Effector memory CD8-positive, alpha-beta T cell (primary cell): ENCODE data around the gene SLC24A4.

Experiments
- ATAC-seq: fragments of 150-1000 bp; cut with Tn5 transposase; replicated peaks from 2 replicates; pipeline ENCODE4 v1.10.0; 2021; ENCODE audit warnings: mild to moderate bottlenecking, moderate library complexity
- DNase-seq, 3 experiments: peaks; one replicate each; pipeline ENCODE4 v3.0.0; 2021
- H3K27ac Mint-ChIP-seq, 2 donors: one replicate each; pipeline ENCODE4 v1.8.0; 2022; ENCODE audit warnings: mild to moderate bottlenecking in 2 of 2, mixed read lengths in 2 of 2, moderate library complexity in 2 of 2
- H3K27me3 Mint-ChIP-seq, 2 donors: one replicate each; pipeline ENCODE4 v1.8.0; 2022; ENCODE audit warnings: mixed read lengths in 2 of 2
- H3K36me3 Mint-ChIP-seq: one replicate; pipeline ENCODE4 v1.8.0; 2022; ENCODE audit warnings: mild to moderate bottlenecking, moderate library complexity, mixed read lengths; ENCODE audit not compliant: insufficient read depth
- H3K4me1 Mint-ChIP-seq, 2 donors: one replicate each; pipeline ENCODE4 v1.8.0; 2022; ENCODE audit warnings: low read depth in 2 of 2, mixed read lengths in 2 of 2
- H3K4me3 Mint-ChIP-seq, 2 donors: one replicate each; pipeline ENCODE4 v1.8.0; 2022; ENCODE audit warnings: mild to moderate bottlenecking in 2 of 2, mixed read lengths in 2 of 2, moderate library complexity in 2 of 2
- H3K9me3 Mint-ChIP-seq, 2 donors: one replicate each; pipeline ENCODE4 v1.8.0; 2022; ENCODE audit warnings: mixed read lengths in 2 of 2

Gene SLC24A4

DNA sequence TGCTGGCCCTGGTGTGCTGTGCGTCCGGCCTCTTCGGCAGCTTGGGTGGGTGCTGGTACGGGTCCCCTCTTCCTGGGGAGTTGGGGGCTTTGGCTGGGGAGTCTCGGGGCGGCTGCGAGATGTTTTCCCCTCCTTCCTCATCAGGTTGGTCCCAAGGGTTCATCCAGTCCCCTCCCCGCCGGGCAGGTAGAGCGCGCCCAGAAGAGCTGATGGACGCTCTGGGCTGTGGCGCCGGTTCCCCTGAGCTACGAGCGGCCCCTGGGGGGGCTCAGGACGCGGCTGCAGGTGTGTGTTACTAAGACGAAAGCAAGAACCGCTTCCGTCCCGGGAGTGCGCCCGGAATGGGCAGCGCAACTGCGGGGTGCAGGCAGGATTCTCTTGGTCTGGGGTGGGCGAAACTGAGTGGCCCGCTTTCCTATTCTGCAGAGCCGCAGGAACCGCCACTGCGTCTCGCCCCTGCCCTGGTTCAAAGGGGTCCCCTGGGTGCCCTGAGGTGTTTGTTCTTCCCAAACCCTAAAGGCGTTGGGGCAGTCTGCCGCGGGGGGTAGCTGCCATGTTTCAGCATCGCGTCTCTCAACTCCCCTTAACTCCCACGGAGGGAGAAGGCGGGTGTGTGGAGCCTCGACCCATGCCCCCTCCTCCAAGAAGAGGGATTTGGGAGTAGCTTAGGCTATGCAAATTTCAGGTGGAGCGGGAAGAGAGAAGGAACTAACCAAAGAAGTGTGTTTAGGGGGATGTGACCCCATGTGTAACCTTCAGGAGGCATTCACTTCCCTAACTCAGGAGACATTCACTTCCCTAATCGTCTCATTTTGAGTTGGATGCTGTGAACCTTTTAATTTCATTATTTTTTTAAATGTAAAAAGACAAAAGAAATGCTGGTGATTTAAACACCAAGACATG lies 1.2 kb downstream of the SLC24A4 start:
- Mint-ChIP-seq H3K9me3 (no peaks in the 10 kb centered on the region), H3K27me3 (peaks cover 43 to 84% of the 10 kb centered on the region in 2 donors), H3K4me1 (peaks cover 4 to 6% of the 10 kb centered on the region in 2 donors), H3K27ac (no peak overlapping the region), H3K36me3 (no peaks in the 10 kb centered on the region), H3K4me3 (peak overlapping the region; percentile 31 to 53)
- no peak for ATAC-seq
- no peak for DNase-seq

DNA sequence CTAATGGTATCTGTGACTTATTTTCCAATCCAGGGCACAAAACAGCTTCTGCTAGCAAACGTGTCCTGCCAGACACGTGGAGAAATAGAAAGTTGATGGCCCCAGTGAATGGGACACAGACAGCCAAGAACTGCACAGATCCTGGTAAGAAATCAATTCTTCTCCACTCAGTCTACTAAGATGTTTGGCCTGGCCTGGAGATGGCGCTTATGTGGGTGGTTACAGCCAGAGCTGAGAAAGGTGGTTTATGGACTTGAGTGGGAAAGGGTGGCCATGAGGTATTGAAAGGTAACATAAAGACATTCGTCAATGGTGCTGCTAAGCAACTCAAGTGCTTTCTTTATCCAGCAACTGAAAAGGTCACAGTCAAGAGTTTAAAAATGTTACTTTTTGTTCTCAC lies 2.9 kb downstream of the SLC24A4 start:
- ATAC-seq (no peak), DNase-seq (no peak)
- H3K9me3 Mint-ChIP-seq, result no peaks in the 10 kb centered on the region
- peaks cover 4 to 6% of the 10 kb centered on the region in 2 donors for H3K4me1 Mint-ChIP-seq
- no peak overlapping the region for H3K4me3 Mint-ChIP-seq
- no peak overlapping the region for H3K27ac Mint-ChIP-seq
- no peaks in the 10 kb centered on the region for H3K36me3 Mint-ChIP-seq
- H3K27me3 Mint-ChIP-seq, result peaks cover 30 to 68% of the 10 kb centered on the region in 2 donors

DNA sequence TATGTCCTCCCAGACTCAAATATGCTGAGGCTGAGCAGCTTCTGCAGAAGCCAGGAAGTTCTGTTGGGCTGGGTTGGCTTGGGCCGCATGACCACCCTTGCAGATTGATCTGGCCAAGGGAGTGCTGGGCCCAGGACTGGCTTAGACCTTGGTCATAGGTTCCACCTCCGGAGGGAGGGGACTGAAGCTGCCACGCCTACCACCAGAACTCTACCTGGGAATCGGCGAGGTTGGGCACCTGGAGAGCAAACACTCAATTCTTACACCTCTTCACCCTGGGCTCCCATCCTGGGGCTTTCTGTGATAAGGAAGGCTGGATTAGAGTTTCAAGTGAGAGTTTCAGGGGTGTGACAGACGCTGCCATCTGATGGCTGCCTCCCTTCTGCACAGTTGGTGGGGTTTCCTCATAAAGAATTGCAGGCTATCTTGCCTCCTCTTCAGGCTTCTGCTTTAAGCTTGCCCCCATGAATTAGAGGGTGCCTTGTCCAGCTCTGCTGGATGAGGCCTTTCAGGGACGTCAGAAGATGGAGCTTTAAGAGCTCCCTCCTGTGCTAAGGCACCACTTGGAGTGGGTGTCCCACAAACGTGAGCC lies 5.8 kb downstream of the SLC24A4 start:
- Mint-ChIP-seq H3K9me3 (no peaks in the 10 kb centered on the region), H3K4me1 (peaks cover 0 to 2% of the 10 kb centered on the region in 2 donors), H3K27me3 (peaks cover 10 to 51% of the 10 kb centered on the region in 2 donors), H3K4me3 (no peak overlapping the region), H3K27ac (no peak overlapping the region), H3K36me3 (no peaks in the 10 kb centered on the region)
- no peak for ATAC-seq
- DNase-seq, result no peak

DNA sequence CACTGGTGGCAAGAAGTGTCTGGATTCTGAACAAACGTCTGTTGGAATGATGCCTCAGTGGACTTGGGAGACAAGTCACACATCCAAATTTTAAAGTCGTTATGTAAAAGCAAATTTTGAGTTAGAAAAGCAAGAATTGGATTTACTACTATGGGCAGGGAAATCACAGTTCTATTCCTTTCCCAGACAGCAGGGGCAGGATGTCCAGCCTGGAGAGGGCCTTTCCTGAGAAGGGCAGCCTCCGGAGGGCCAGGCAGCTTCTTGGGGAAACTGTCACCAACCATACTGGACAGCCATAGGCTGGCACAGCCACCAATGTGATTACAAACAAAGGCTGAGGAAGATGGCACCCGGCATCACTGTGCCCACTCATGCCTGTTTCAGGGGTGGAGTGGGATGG lies 11.1 kb downstream of the SLC24A4 start:
- H3K27me3 Mint-ChIP-seq, result peaks cover 0 to 32% of the 10 kb centered on the region in 2 donors
- H3K27ac Mint-ChIP-seq, result no peak overlapping the region
- ATAC-seq (no peak), DNase-seq (no peak)
- H3K4me3 Mint-ChIP-seq, result no peak overlapping the region
- H3K4me1 Mint-ChIP-seq, result no peaks in the 10 kb centered on the region
- H3K36me3 Mint-ChIP-seq, result no peaks in the 10 kb centered on the region
- H3K9me3 Mint-ChIP-seq, result no peaks in the 10 kb centered on the region

DNA sequence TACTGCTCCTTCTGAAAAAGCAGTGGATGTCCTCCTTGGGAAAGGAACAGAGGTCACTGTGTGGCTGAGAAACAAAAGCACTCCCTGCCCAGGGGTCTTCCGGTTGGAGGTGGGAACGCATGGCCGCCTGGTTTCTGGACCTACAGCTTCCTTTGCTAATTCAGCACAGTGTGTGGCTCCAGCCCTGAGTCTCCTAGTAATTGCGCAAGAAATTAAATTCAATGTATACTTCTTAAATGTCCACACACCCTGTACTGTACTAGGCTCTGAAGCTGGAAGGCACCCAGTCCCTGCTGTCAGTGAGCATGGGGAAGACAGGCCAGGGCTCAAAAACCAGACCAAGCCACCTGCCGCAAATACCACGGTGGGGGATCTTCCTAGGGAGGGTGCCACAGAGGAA lies 13.4 kb downstream of the SLC24A4 start:
- Mint-ChIP-seq H3K27ac (no peak overlapping the region), H3K27me3 (peaks cover 20 to 55% of the 10 kb centered on the region in 2 donors), H3K36me3 (no peaks in the 10 kb centered on the region), H3K4me1 (peaks cover 4 to 5% of the 10 kb centered on the region in 2 donors), H3K9me3 (no peaks in the 10 kb centered on the region), H3K4me3 (no peak overlapping the region)
- DNase-seq, result no peak
- ATAC-seq, result no peak

DNA sequence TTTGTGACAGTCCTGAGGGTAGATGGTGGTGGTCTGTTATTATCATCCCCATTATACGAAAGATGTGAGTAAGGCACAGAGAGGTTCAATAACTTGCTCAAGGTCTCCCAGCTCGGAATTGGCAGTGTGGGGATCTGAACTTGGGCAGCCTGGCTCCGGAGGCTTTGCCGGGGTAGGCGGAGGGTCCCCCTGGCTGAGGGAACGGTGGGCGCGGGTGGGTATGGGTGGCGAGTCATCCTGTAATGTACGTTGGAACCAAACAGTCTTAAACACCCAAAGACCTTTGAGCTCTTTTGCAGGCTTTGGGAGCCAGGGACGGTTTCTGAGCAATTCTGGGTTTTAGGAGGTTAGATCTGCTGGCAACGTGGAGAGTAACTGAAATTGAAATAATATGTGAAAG lies 16.5 kb downstream of the SLC24A4 start:
- peaks cover 0 to 3% of the 10 kb centered on the region in 2 donors for H3K9me3 Mint-ChIP-seq
- ATAC-seq (no peak), DNase-seq (no peak)
- peaks cover 7 to 8% of the 10 kb centered on the region in 2 donors for H3K4me1 Mint-ChIP-seq
- no peak overlapping the region for H3K4me3 Mint-ChIP-seq
- H3K36me3 Mint-ChIP-seq, result no peaks in the 10 kb centered on the region
- H3K27me3 Mint-ChIP-seq, result peaks cover 41 to 75% of the 10 kb centered on the region in 2 donors
- H3K27ac Mint-ChIP-seq, result no peak overlapping the region

DNA sequence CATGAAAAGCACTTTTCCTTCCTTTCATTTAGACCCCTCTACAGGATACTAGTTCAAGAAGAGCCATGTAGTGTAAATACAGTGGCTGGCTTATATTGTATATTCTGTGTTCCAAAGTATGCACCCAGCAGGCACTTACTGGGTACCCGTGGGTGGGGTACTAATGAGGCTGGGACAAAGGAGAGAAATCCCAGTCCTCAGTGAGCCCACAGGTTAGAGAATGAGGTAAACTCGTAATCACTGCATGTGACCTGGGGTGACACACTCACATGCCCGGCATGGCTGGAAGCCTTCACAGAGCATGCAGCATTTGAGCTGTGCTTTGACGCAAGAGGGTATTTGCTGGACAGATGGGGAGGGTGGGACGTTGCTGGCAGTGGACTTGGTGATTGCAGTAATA lies 17.1 kb downstream of the SLC24A4 start:
- peaks cover 42 to 80% of the 10 kb centered on the region in 2 donors for H3K27me3 Mint-ChIP-seq
- no peak for ATAC-seq
- H3K4me3 Mint-ChIP-seq, result no peak overlapping the region
- peaks cover 7 to 8% of the 10 kb centered on the region in 2 donors for H3K4me1 Mint-ChIP-seq
- H3K9me3 Mint-ChIP-seq, result peaks cover 0 to 3% of the 10 kb centered on the region in 2 donors
- H3K36me3 Mint-ChIP-seq, result no peaks in the 10 kb centered on the region
- DNase-seq, result no peak
- H3K27ac Mint-ChIP-seq, result no peak overlapping the region

DNA sequence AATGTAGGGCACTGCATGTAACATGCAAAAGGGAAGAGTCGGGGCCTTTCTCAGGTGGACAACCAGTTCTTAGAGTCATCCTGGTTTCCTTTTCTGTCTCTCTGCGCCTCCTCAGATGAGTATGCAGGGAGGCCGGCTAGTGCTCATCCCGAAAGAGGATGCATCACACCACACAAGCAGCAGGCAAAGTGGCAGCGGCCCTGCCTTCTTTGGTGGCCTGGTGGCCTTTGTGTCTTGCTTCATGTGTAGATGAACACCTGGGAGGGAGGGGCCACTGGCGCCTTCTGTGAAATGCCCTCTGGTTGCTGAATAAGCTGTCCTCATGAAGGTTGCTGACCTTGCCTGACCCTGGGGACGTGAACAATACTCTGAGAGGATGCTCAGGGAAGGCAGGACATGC lies 18.0 kb downstream of the SLC24A4 start:
- Mint-ChIP-seq H3K4me1 (peaks cover 7 to 8% of the 10 kb centered on the region in 2 donors), H3K27me3 (peaks cover 42 to 74% of the 10 kb centered on the region in 2 donors), H3K4me3 (no peak overlapping the region), H3K27ac (no peak overlapping the region), H3K36me3 (no peaks in the 10 kb centered on the region), H3K9me3 (peaks cover 0 to 3% of the 10 kb centered on the region in 2 donors)
- ATAC-seq, result no peak
- DNase-seq, result no peak

DNA sequence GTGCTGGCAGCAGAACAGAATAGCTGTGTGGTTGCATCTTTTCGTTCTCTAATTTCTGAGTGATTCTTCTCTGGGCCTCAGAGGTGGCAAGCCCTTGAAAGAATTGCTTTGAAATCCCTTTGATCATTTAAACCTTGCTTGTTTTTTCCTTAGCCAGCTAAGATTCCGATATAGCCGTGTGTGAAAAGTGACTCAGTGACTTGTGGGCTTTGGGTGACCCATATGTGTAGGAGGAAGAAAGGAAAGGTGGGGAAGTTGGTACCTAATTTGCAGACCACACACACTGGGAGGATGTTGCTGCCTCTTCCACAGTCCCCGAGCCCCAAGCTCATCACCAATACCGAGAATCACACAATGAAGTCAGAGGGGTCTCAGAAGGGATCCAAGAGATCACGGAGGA lies 18.8 kb downstream of the SLC24A4 start:
- Mint-ChIP-seq H3K4me1 (peaks cover 7 to 8% of the 10 kb centered on the region in 2 donors), H3K9me3 (peaks cover 0 to 3% of the 10 kb centered on the region in 2 donors), H3K36me3 (no peaks in the 10 kb centered on the region), H3K27me3 (peaks cover 42 to 65% of the 10 kb centered on the region in 2 donors), H3K4me3 (no peak overlapping the region), H3K27ac (no peak overlapping the region)
- DNase-seq, result no peak
- no peak for ATAC-seq

DNA sequence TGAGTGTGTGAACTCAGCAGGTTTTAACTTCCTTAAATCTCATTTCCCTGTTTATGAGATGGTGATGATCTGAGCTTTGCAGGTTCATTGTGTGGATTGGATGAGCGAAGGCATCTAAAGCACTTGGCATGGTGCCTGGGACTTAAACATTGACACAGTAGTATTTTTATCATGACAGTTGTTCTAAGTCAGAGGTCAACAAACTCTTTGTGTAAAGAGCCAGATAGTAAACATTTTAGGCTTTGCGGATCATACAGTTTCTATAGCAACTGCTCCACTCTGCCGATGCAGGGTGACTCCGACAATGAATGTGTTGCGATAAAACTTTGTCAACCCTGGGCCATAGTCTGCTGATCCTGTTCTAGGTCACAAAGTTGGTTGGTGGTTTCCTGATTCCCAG lies 25.2 kb downstream of the SLC24A4 start:
- Mint-ChIP-seq H3K9me3 (peaks cover 0 to 3% of the 10 kb centered on the region in 2 donors), H3K36me3 (peaks cover 3% of the 10 kb centered on the region), H3K27me3 (peaks cover 11 to 18% of the 10 kb centered on the region in 2 donors), H3K4me3 (no peak overlapping the region), H3K4me1 (peaks cover 0 to 9% of the 10 kb centered on the region in 2 donors), H3K27ac (no peak overlapping the region)
- ATAC-seq, result no peak
- no peak for DNase-seq

DNA sequence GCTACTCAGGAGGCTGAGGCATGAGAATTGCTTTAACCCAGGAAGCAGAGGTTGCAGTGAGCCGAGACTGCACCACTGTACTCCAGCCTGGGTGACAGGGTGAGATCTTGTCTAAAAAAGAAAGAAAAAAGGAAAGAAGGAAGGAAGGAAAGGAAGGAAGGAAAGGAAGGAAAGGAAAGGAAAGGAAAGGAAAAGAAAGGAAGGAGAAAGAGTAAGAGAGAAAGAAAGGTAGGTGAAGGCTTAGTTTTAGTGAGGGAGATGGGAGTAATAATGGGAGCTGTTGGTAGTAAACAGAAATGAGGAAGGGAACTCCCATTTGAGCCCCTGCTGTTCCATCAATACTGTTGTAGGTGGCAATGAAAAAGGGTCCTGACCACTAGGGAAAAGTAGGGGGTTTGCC lies 28.8 kb downstream of the SLC24A4 start:
- Mint-ChIP-seq H3K4me1 (peaks cover 0 to 8% of the 10 kb centered on the region in 2 donors), H3K27ac (no peak overlapping the region), H3K36me3 (peaks cover 3% of the 10 kb centered on the region), H3K27me3 (peaks cover 2 to 6% of the 10 kb centered on the region in 2 donors), H3K9me3 (no peaks in the 10 kb centered on the region), H3K4me3 (no peak overlapping the region)
- ATAC-seq (no peak), DNase-seq (no peak)

DNA sequence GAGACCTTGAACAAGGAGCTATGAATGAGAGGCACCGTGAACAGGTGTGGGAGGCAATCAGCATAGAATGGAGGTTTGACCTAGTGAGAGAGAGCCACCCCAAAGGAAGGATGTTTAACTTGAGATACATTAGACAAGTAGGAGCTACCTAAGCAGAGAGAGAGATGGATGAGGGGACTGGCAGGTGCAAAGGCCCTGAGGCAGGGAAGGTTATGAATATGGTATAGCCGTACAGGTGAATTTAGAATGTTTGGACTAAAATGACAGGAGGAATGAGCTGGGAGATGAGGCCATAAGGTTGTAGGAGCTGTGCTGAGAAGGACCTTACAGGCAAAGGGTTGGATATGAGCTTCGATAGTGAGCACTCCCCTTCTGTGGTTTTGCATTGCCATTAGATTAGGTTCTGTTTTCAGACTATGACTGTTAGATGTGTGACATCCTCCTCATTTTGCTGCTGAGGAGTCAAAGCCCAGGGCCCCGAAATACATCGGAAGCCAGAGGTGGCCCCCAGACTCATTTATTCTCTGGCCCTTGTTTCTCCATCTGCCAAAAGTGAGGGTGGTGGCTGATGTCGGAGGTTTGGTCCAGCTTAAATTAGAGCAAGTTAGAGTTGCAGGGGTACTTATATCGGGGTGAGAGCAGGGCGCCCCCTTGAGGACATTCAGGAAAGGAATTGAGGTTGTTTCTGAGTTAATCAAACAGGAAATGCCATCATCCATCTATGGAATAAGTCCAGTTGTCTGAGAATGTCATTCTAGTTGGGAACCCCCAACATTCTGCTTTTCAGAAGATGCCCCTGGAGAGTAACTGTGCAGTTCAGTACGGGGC lies 29.4 kb downstream of the SLC24A4 start:
- Mint-ChIP-seq H3K4me1 (peaks cover 0 to 8% of the 10 kb centered on the region in 2 donors), H3K27me3 (peaks cover 6 to 8% of the 10 kb centered on the region in 2 donors), H3K9me3 (no peaks in the 10 kb centered on the region), H3K36me3 (peaks cover 2% of the 10 kb centered on the region), H3K27ac (no peak overlapping the region), H3K4me3 (no peak overlapping the region)
- ATAC-seq (no peak), DNase-seq (no peak)

DNA sequence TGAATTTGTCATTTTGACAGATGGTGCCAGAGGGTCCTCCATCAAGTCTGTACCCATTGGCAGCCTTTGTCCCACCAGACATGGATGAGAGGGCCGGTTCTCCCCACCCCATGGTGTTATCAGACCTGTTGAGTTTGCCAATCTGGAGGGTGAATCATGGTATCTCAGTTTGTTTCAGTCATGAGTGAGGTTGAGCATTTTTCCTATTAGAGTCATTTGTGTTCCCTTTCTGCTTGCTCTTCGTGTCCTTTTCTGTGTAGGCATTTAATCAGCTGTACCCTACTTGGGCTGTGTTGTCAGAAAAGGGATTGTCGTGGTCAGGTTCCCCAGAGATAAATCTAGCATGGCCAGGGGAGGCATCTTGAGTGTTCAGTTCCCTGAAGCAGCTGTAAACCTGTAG lies 30.5 kb downstream of the SLC24A4 start:
- Mint-ChIP-seq H3K4me3 (no peak overlapping the region), H3K27me3 (peaks cover 6 to 15% of the 10 kb centered on the region in 2 donors)

More for the DNA sequence above, 30.5 kb downstream of the SLC24A4 start:
- ATAC-seq (no peak), DNase-seq (no peak)
- Mint-ChIP-seq H3K27ac (no peak overlapping the region), H3K36me3 (no peaks in the 10 kb centered on the region), H3K4me1 (peaks cover 0 to 8% of the 10 kb centered on the region in 2 donors), H3K9me3 (no peaks in the 10 kb centered on the region)
